ENCODE measurements around the gene CARMIL1. TPM values are rescaled to one million over a fixed set of nuclear protein-coding genes. Genes with fewer than 3 reads are reported as not detected.
A peak's percentile ranks its signal among the peaks of the same experiment; 100 is the strongest.

Gene CARMIL1
- total RNA-seq, 2 experiments from 2014 or later, result 3.6 to 4.1 TPM

GRCh38 chr6:25477006-25477590, 197.9 kb downstream of the CARMIL1 start:
- no peak for TF ChIP-seq CTCF (IDR thresholded peaks at IDR 0.05)

GRCh38 chr6:25478973-25479372, 199.8 kb downstream of the CARMIL1 start:
- no peak overlapping the region for H3K4me3 Mint-ChIP-seq
- H3K27ac Mint-ChIP-seq, result no peak overlapping the region
- no peak for ATAC-seq
- DNase-seq, result no peak
- no peaks in the 10 kb centered on the region for H3K9me3 Mint-ChIP-seq
- no peak for TF ChIP-seq CTCF (IDR thresholded peaks at IDR 0.05)
- POLR2A ChIA-PET, result no interaction called here
- peaks cover 2% of the 10 kb centered on the region for H3K36me3 Mint-ChIP-seq (ENCODE audit: low read depth)
- CTCF ChIA-PET, result interaction anchor here (1.1 to 1.9 kb wide), 4 partner anchors 9 to 256 kb away, joined by 4 to 9 read pairs (median 4); no protein-coding TSS in a partner anchor
- no peaks in the 10 kb centered on the region for H3K27me3 Mint-ChIP-seq
- intact Hi-C loops (cut with micrococcal nuclease), result no loop called here
- peaks cover 5% of the 10 kb centered on the region for H3K4me1 Mint-ChIP-seq (ENCODE audit: low read depth)

More at GRCh38 chr6:25477006-25477590, 197.9 kb downstream of the CARMIL1 start:
- Mint-ChIP-seq H3K4me3 (no peak overlapping the region), H3K27ac (no peak overlapping the region), H3K9me3 (no peaks in the 10 kb centered on the region), H3K4me1 (ENCODE audit: low read depth) (peaks cover 5% of the 10 kb centered on the region), H3K36me3 (ENCODE audit: low read depth) (peaks cover 2% of the 10 kb centered on the region), H3K27me3 (no peaks in the 10 kb centered on the region)
- ChIA-PET POLR2A (interaction anchor here (0.6 kb wide), 1 partner anchor 21 kb away, joined by 3 read pairs; no protein-coding TSS in a partner anchor), CTCF (interaction anchor here (1.2 to 2.6 kb wide), 6 partner anchors 13 to 254 kb away, joined by 3 to 9 read pairs (median 5); no protein-coding TSS in a partner anchor)
- DNase-seq, result no peak
- intact Hi-C loops (cut with micrococcal nuclease), result no loop called here
- ATAC-seq, result peak; percentile 81

DNA sequence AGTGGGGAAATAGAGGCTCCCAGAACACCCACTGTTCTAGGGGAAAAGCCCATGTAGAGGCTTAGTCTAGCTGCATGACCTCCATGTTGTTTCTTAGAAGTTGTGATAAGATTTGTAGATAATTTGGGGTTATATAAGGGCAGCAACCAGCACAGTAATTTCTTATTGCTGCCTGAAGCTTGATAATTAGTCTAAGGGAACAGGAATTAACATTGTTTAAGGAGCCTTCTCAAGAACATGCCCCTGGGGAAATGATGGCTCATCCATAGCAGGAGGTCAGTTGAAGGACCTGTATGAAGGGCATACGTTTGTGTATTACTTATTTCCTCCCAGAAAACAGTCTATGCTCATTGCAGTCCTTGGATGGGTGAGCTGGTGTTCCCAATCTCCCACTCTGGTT, 202.1 kb downstream of the CARMIL1 start:
- ATAC-seq (no peak), DNase-seq (no peak)
- POLR2A ChIA-PET, result no interaction called here
- peaks cover 2% of the 10 kb centered on the region for H3K36me3 Mint-ChIP-seq (ENCODE audit: low read depth)
- H3K27me3 Mint-ChIP-seq, result no peaks in the 10 kb centered on the region
- intact Hi-C loops (cut with micrococcal nuclease), result no loop called here
- no peaks in the 10 kb centered on the region for H3K9me3 Mint-ChIP-seq
- CTCF ChIA-PET, result interaction anchor here (2.0 to 2.6 kb wide), 2 partner anchors 9 to 216 kb away, joined by 7 to 9 read pairs; no protein-coding TSS in a partner anchor
- H3K27ac Mint-ChIP-seq, result no peak overlapping the region
- no peaks in the 10 kb centered on the region for H3K4me1 Mint-ChIP-seq (ENCODE audit: low read depth)
- no peak for TF ChIP-seq CTCF (IDR thresholded peaks at IDR 0.05)
- no peak overlapping the region for H3K4me3 Mint-ChIP-seq

GRCh38 chr6:25482996-25483395, 203.8 kb downstream of the CARMIL1 start:
- Mint-ChIP-seq H3K27me3 (no peaks in the 10 kb centered on the region), H3K36me3 (ENCODE audit: low read depth) (peaks cover 2% of the 10 kb centered on the region), H3K4me1 (ENCODE audit: low read depth) (no peaks in the 10 kb centered on the region), H3K27ac (no peak overlapping the region), H3K4me3 (no peak overlapping the region), H3K9me3 (no peaks in the 10 kb centered on the region)
- POLR2A ChIA-PET, result no interaction called here
- ATAC-seq (no peak), DNase-seq (no peak)
- CTCF ChIA-PET, result interaction anchor here (1.1 to 2.0 kb wide), 2 partner anchors 205 to 217 kb away, joined by 5 read pairs; no protein-coding TSS in a partner anchor
- no peak for TF ChIP-seq CTCF (IDR thresholded peaks at IDR 0.05)
- intact Hi-C loops (cut with micrococcal nuclease), result no loop called here

- ChIA-PET POLR2A (no interaction called here), CTCF (interaction anchor here (1.1 to 2.0 kb wide), 2 partner anchors 205 to 218 kb away, joined by 5 read pairs; no protein-coding TSS in a partner anchor)
- Mint-ChIP-seq H3K4me1 (ENCODE audit: low read depth) (no peaks in the 10 kb centered on the region), H3K9me3 (no peaks in the 10 kb centered on the region), H3K36me3 (ENCODE audit: low read depth) (peaks cover 2% of the 10 kb centered on the region), H3K27me3 (no peaks in the 10 kb centered on the region), H3K4me3 (no peak overlapping the region), H3K27ac (no peak overlapping the region)
- intact Hi-C loops (cut with micrococcal nuclease), result no loop called here
- no peak for DNase-seq
- ATAC-seq, result no peak
- TF ChIP-seq CTCF (IDR thresholded peaks at IDR 0.05), result no peak
Measured at GRCh38 chr6:25483943-25484342, 204.8 kb downstream of the CARMIL1 start.

Measured in activated CD8-positive, alpha-beta T cell treated with anti-CD3 and anti-CD28 coated beads for 36 hours (primary cell).